Mammary epithelial cell (primary cell): ENCODE results near the gene PDHA1.

Experiments used
- CTCF ChIP-seq, 2 donors: IDR thresholded peaks in 1 of 2; conservative IDR thresholded peaks in 1 of 2; 2 replicates each; pipeline ENCODE4 v1.5.1; 2011 to 2012; ENCODE audit warnings: inconsistent platforms in 2 of 2, low read length in 2 of 2, mild to moderate bottlenecking in 2 of 2, control low read depth in 1 of 2, low read depth in 1 of 2; ENCODE audit not compliant: insufficient read depth in 1 of 2; ENCODE audit errors: extremely low read depth in 1 of 2
- EZH2 ChIP-seq: IDR thresholded peaks from 2 replicates; pipeline ENCODE4 v1.6.1; 2012; ENCODE audit warnings: low read length, inconsistent platforms, borderline replicate concordance

- TF ChIP-seq CTCF (conservative IDR thresholded peaks at IDR 0.05 in 1 of 2, IDR thresholded peaks at IDR 0.05 in 1 of 2; ENCODE audit: extremely low read depth in 1 of 2, insufficient read depth in 1 of 2, low read depth in 1 of 2, low read length in 2 of 2) (no peak), EZH2 (no peak)
These were observed 34.1 kb downstream of the PDHA1 start for GRCh38 chrX:19377799-19378198.
